GM23338 (cell line): ENCODE measurements around the gene RPTOR. TPM values are rescaled to one million over a fixed set of nuclear protein-coding genes. Genes with fewer than 3 reads are reported as not detected.

Experiments used
- ATAC-seq: fragments of 200-7000 bp; cut with Tn5 transposase; 3 replicates; pipeline ENCODE4 v1.9.1; 2020
- DNase-seq: peaks from one replicate; pipeline ENCODE4 v3.0.0-alpha.2; 2015; ENCODE audit warnings: low spot score
- H2AFZ ChIP-seq: fragments of 200-600 bp; sonication (generic); 2 replicates; pipeline ENCODE4 v1.8.0; 2016; ENCODE audit warnings: antibody characterized with exemption, mild to moderate bottlenecking, moderate library complexity
- H3F3A ChIP-seq: fragments of 200-600 bp; sonication (generic); replicated peaks from 2 replicates; pipeline ENCODE4 v1.8.0; 2017; ENCODE audit warnings: antibody characterized with exemption, mixed run types, low read depth
- H3K27ac ChIP-seq: fragments of 200-600 bp; sonication (generic); 2 replicates; pipeline ENCODE4 v1.6.1; 2016; ENCODE audit warnings: low read depth
- H3K27me3 ChIP-seq: fragments of 200-600 bp; sonication (generic); 2 replicates; pipeline ENCODE4 v1.8.0; 2016; ENCODE audit warnings: mild to moderate bottlenecking, mixed run types, moderate library complexity; ENCODE audit not compliant: insufficient read depth
- H3K36me3 ChIP-seq: fragments of 200-600 bp; sonication (generic); 2 replicates; pipeline ENCODE4 v1.8.0; 2016; ENCODE audit warnings: mild to moderate bottlenecking; ENCODE audit not compliant: insufficient read depth
- H3K4me1 ChIP-seq: fragments of 200-600 bp; sonication (generic); 2 replicates; pipeline ENCODE4 v1.8.0; 2016; ENCODE audit warnings: mild to moderate bottlenecking, moderate library complexity; ENCODE audit not compliant: insufficient read depth
- H3K4me2 ChIP-seq: fragments of 200-600 bp; sonication (generic); 2 replicates; pipeline ENCODE4 v1.7.1; 2017; ENCODE audit warnings: mixed run types
- H3K4me3 ChIP-seq: fragments of 200-600 bp; sonication (generic); 2 replicates; pipeline ENCODE4 v1.6.1; 2016; ENCODE audit warnings: mixed run types
- H3K79me2 ChIP-seq: fragments of 200-600 bp; sonication (generic); replicated peaks from 2 replicates; pipeline ENCODE4 v1.8.0; 2017; ENCODE audit warnings: mild to moderate bottlenecking; ENCODE audit not compliant: insufficient read depth
- H3K9me2 ChIP-seq: fragments of 200-600 bp; sonication (generic); 2 replicates; pipeline ENCODE4 v1.8.0; 2017; ENCODE audit not compliant: insufficient read depth
- H4K20me1 ChIP-seq: fragments of 200-600 bp; sonication (generic); replicated peaks from 2 replicates; pipeline ENCODE4 v1.8.0; 2017; ENCODE audit warnings: mild to moderate bottlenecking; ENCODE audit not compliant: insufficient read depth
- H3K27ac Mint-ChIP-seq: 2 replicates; pipeline ENCODE4 v1.8.0; 2020; ENCODE audit warnings: inconsistent platforms, mild to moderate bottlenecking, moderate library complexity, mixed read lengths
- H3K27me3 Mint-ChIP-seq: 3 replicates; pipeline ENCODE4 v1.8.0; 2022; ENCODE audit warnings: low read depth, mild to moderate bottlenecking, moderate library complexity, mixed read lengths, inconsistent platforms; ENCODE audit not compliant: insufficient read depth, poor library complexity
- H3K36me3 Mint-ChIP-seq: 3 replicates; pipeline ENCODE4 v1.8.0; 2021; ENCODE audit warnings: low read depth, mild to moderate bottlenecking, inconsistent platforms, moderate library complexity, mixed read lengths
- H3K4me1 Mint-ChIP-seq: 3 replicates; pipeline ENCODE4 v1.8.0; 2020; ENCODE audit warnings: mild to moderate bottlenecking, inconsistent platforms, mixed read lengths
- H3K4me3 Mint-ChIP-seq: 3 replicates; pipeline ENCODE4 v1.8.0; 2021; ENCODE audit warnings: moderate library complexity, mild to moderate bottlenecking, inconsistent platforms, mixed read lengths
- H3K9me3 Mint-ChIP-seq: 3 replicates; pipeline ENCODE4 v1.8.0; 2020; ENCODE audit warnings: moderate library complexity, mild to moderate bottlenecking, inconsistent platforms, mixed read lengths
- ETS1 ChIP-seq: IDR thresholded peaks from 2 replicates; pipeline ENCODE4 v1.6.1; 2016; ENCODE audit warnings: antibody characterized with exemption
- EZH2phosphoT487 ChIP-seq: fragments of 200-600 bp; sonication (generic); IDR thresholded peaks from one replicate; pipeline ENCODE4 v1.8.1; 2018; ENCODE audit warnings: antibody characterized with exemption; ENCODE audit not compliant: unreplicated experiment
- NANOG ChIP-seq: IDR thresholded peaks from 2 replicates; pipeline ENCODE4 v1.6.1; 2016; ENCODE audit warnings: antibody characterized with exemption, borderline replicate concordance
- POLR2AphosphoS5 ChIP-seq: IDR thresholded peaks from 2 replicates; pipeline ENCODE4 v1.6.1; 2016; ENCODE audit warnings: antibody characterized with exemption, low read depth
- REST ChIP-seq: IDR thresholded peaks from one replicate; pipeline ENCODE4 v1.6.1; 2018; ENCODE audit warnings: antibody characterized with exemption; ENCODE audit not compliant: unreplicated experiment
- STAT1 ChIP-seq: IDR thresholded peaks from one replicate; pipeline ENCODE4 v1.6.1; 2016; ENCODE audit warnings: antibody characterized with exemption; ENCODE audit not compliant: unreplicated experiment
- ZNF114 ChIP-seq: fragments of 250-450 bp; sonication (Bioruptor Pico); IDR thresholded peaks from 2 replicates; pipeline ENCODE4 v1.5.0; 2020; ENCODE audit warnings: mild to moderate bottlenecking, moderate library complexity
- ZNF331 ChIP-seq: fragments of 250-450 bp; sonication (Bioruptor Pico); IDR thresholded peaks from 2 replicates; pipeline ENCODE4 v1.5.0; 2020; ENCODE audit warnings: low read depth, mild to moderate bottlenecking, moderate library complexity
- ZNF462 ChIP-seq: fragments of 250-450 bp; sonication (Bioruptor Pico); IDR thresholded peaks from 2 replicates; pipeline ENCODE4 v1.5.0; 2020; ENCODE audit warnings: mild to moderate bottlenecking, moderate library complexity
- polyA plus RNA-seq: library from polyadenylated mRNA; unstranded; fragments of >200 nt; fragmentation: Nextera tagmentation; extraction: Ambion mirVana; gene quantifications from 2 replicates; pipeline ENCODE4 v1.2.1, GENCODE V29; 2016
- total RNA-seq: library from RNA; depleted of rRNA; stranded (reverse); fragments of >200 nt; shearing (Covaris generic); gene quantifications from 2 replicates; pipeline ENCODE4 v1.2.3, GENCODE V29; 2014

The RPTOR gene
- total and polyA plus RNA-seq, 2 experiments from 2014 or later: 9.5 to 38.0 TPM

- TF ChIP-seq ZNF462 (CRISPR knock-in tag) (no peak), STAT1 (no peak), EZH2phosphoT487 (no peak), POLR2AphosphoS5 (no peak), ZNF331 (no peak), NANOG (no peak)
Measured at GRCh38 chr17:80970762-80971703, 426.4 kb downstream of the RPTOR start (continued).

GRCh38 chr17:80971704-80972304 lies 427.2 kb downstream of the RPTOR start:
- Histone ChIP-seq H2AFZ (no peak overlapping the region), H4K20me1 (no peaks in the 10 kb centered on the region), H3K4me3 (no peak overlapping the region), H3K36me3 (no peaks in the 10 kb centered on the region), H3K27ac (no peak overlapping the region), H3K9me2 (no peaks in the 10 kb centered on the region), H3F3A (no peaks in the 10 kb centered on the region), H3K79me2 (no peaks in the 10 kb centered on the region), H3K4me2 (no peak overlapping the region), H3K27me3 (no peaks in the 10 kb centered on the region), H3K4me1 (no peaks in the 10 kb centered on the region)
- peaks cover 9% of the 10 kb centered on the region for H3K27me3 Mint-ChIP-seq
- no peaks in the 10 kb centered on the region for H3K9me3 Mint-ChIP-seq
- H3K4me1 Mint-ChIP-seq: peaks cover 4% of the 10 kb centered on the region; the same call in 1 of the 3 replicates
- H3K36me3 Mint-ChIP-seq: no peaks in the 10 kb centered on the region
- no peak overlapping the region for H3K4me3 Mint-ChIP-seq
- ATAC-seq (no peak), DNase-seq (no peak)
- no peak overlapping the region for H3K27ac Mint-ChIP-seq
- TF ChIP-seq REST (no peak), STAT1 (no peak), ETS1 (no peak), POLR2AphosphoS5 (no peak), ZNF114 (CRISPR knock-in tag) (no peak)
